CD14-positive monocyte (primary cell): ENCODE data around the gene AKR1D1. TPM values are rescaled to one million over a fixed set of nuclear protein-coding genes. Genes with fewer than 3 reads are reported as not detected.
"Not testable (repeated sequence)": the region's sequence is repeated elsewhere in the genome, so short reads cannot be mapped to it uniquely, and the experiment has no call there.

ENCODE experiments used
- DNase-seq, 3 donors: peaks; one replicate each; pipeline ENCODE4 v3.0.0-alpha.2; 2011 to 2022
- H2AFZ ChIP-seq: 2 replicates; pipeline ENCODE4 v1.6.0; 2012; ENCODE audit warnings: mild to moderate bottlenecking, low read depth, low read length, inconsistent platforms; ENCODE audit not compliant: insufficient read depth, poor library complexity, severe bottlenecking
- H3K27ac ChIP-seq, 2 donors: 1 replicate in 1 of 2; 2 replicates in 1 of 2; pipeline ENCODE4 v1.5.1; 2012 to 2013; ENCODE audit warnings: low read length in 2 of 2, control low read depth in 1 of 2, inconsistent platforms in 1 of 2, low read depth in 1 of 2, mild to moderate bottlenecking in 1 of 2
- H3K27me3 ChIP-seq, 2 donors: one replicate each; pipeline versions ENCODE4 v1.6.0 to v1.6.1; 2011 to 2013; ENCODE audit warnings: low read length in 2 of 2; ENCODE audit not compliant: control insufficient read depth in 2 of 2, insufficient read depth in 2 of 2
- H3K36me3 ChIP-seq, 2 donors: replicated peaks in 1 of 2; 1 replicate in 1 of 2; 2 replicates in 1 of 2; pipeline versions ENCODE4 v1.5.1 to v1.6.1; 2012 to 2013; ENCODE audit warnings: low read length in 2 of 2, control low read depth in 1 of 2, inconsistent platforms in 1 of 2, mild to moderate bottlenecking in 1 of 2; ENCODE audit not compliant: insufficient read depth in 2 of 2, control insufficient read depth in 1 of 2
- H3K4me1 ChIP-seq, 2 donors: 1 replicate in 1 of 2; 2 replicates in 1 of 2; pipeline versions ENCODE4 v1.5.1 to v1.6.1; 2012 to 2013; ENCODE audit warnings: low read length in 2 of 2, control low read depth in 1 of 2, inconsistent platforms in 1 of 2, mild to moderate bottlenecking in 1 of 2, moderate library complexity in 1 of 2; ENCODE audit not compliant: insufficient read depth in 2 of 2, control insufficient read depth in 1 of 2
- H3K4me2 ChIP-seq: replicated peaks from 2 replicates; pipeline ENCODE3; 2012; ENCODE audit warnings: low read length, moderate library complexity, mild to moderate bottlenecking; ENCODE audit not compliant: poor library complexity, severe bottlenecking; ENCODE audit errors: extremely low read depth
- H3K4me3 ChIP-seq, 3 experiments: fragments of 200-600 bp in 1 of 3; sonication (generic) in 1 of 3; replicated peaks in 1 of 3; 1 replicate in 2 of 3; 2 replicates in 1 of 3; pipeline ENCODE4 v1.5.1; 2011 to 2013; ENCODE audit warnings: low read length in 3 of 3, mild to moderate bottlenecking in 3 of 3, control low read depth in 2 of 3, low read depth in 2 of 3, inconsistent platforms in 1 of 3, moderate library complexity in 1 of 3
- H3K79me2 ChIP-seq: 2 replicates; pipeline ENCODE4 v1.6.0; 2012; ENCODE audit warnings: mild to moderate bottlenecking, control low read depth, inconsistent platforms, low read length, moderate library complexity; ENCODE audit not compliant: insufficient read depth
- H3K9ac ChIP-seq: 2 replicates; pipeline ENCODE4 v1.6.0; 2017; ENCODE audit warnings: low read length, mild to moderate bottlenecking; ENCODE audit not compliant: insufficient read depth, poor library complexity, severe bottlenecking
- H3K9me3 ChIP-seq, 2 donors: replicated peaks in 1 of 2; 1 replicate in 1 of 2; 2 replicates in 1 of 2; pipeline versions ENCODE4 v1.5.1 to v1.6.1; 2012 to 2013; ENCODE audit warnings: low read length in 2 of 2, control low read depth in 1 of 2; ENCODE audit not compliant: control insufficient read depth in 1 of 2, insufficient read depth in 1 of 2
- H4K20me1 ChIP-seq: 2 replicates; pipeline ENCODE4 v1.6.0; 2012; ENCODE audit warnings: mild to moderate bottlenecking, low read length, control low read depth, moderate library complexity; ENCODE audit not compliant: insufficient read depth
- H3K27ac Mint-ChIP-seq, 7 donors: one replicate each; pipeline ENCODE4 v1.8.0; 2020; ENCODE audit warnings: mild to moderate bottlenecking in 7 of 7, mixed read lengths in 7 of 7, moderate library complexity in 6 of 7, inconsistent platforms in 2 of 7
- H3K27me3 Mint-ChIP-seq, 3 donors: one replicate each; pipeline ENCODE4 v1.8.0; 2021 to 2022; ENCODE audit warnings: low read depth in 3 of 3, mild to moderate bottlenecking in 3 of 3, mixed read lengths in 3 of 3, moderate library complexity in 3 of 3, inconsistent platforms in 1 of 3
- H3K36me3 Mint-ChIP-seq, 2 donors: one replicate each; pipeline ENCODE4 v1.8.0; 2020; ENCODE audit warnings: mixed read lengths in 2 of 2, inconsistent platforms in 1 of 2, mild to moderate bottlenecking in 1 of 2
- H3K4me1 Mint-ChIP-seq: one replicate; pipeline ENCODE4 v1.8.0; 2020; ENCODE audit warnings: mild to moderate bottlenecking, mixed read lengths
- H3K4me3 Mint-ChIP-seq, 2 donors: one replicate each; pipeline ENCODE4 v1.8.0; 2020; ENCODE audit warnings: mild to moderate bottlenecking in 2 of 2, mixed read lengths in 2 of 2, moderate library complexity in 1 of 2
- H3K9me3 Mint-ChIP-seq, 7 donors: one replicate each; pipeline ENCODE4 v1.8.0; 2020 to 2022; ENCODE audit warnings: mixed read lengths in 7 of 7, mild to moderate bottlenecking in 6 of 7, moderate library complexity in 6 of 7, inconsistent platforms in 2 of 7
- WGBS: methylation state at CpG from one replicate; pipeline ENCODE4 v1.1.5; 2013; ENCODE audit warnings: missing lambda C conversion rate; ENCODE audit not compliant: insufficient coverage; 5-methylcytosine and 5-hydroxymethylcytosine counted together
- intact Hi-C, 2 donors: fragments of 100-400 bp; cut with micrococcal nuclease; formaldehyde crosslinking; loops; one replicate each; pipeline versions ENCODE4 v1.15.0 to v1.15.1; 2023
- polyA plus RNA-seq, 3 donors: library from polyadenylated mRNA; depleted of rRNA in 1 of 3; unstranded in 2 of 3; stranded (reverse) in 1 of 3; fragments of 300-500 nt in 2 of 3; fragments of >200 nt in 1 of 3; fragmentation: Illumina TruSeq in 2 of 3; gene quantifications; 1 replicate in 2 of 3; 2 replicates in 1 of 3; pipeline ENCODE4 v1.2.3, GENCODE V29; 2012 to 2021
- TF ChIP-seq, protein P1 (sequence below): fragments of 200-600 bp; IDR thresholded peaks from one replicate; pipeline ENCODE4 v1.8.0; 2022; ENCODE audit warnings: antibody characterized with exemption, mild to moderate bottlenecking

AKR1D1 gene
- polyA plus RNA-seq, 3 donors = not detected

DNA sequence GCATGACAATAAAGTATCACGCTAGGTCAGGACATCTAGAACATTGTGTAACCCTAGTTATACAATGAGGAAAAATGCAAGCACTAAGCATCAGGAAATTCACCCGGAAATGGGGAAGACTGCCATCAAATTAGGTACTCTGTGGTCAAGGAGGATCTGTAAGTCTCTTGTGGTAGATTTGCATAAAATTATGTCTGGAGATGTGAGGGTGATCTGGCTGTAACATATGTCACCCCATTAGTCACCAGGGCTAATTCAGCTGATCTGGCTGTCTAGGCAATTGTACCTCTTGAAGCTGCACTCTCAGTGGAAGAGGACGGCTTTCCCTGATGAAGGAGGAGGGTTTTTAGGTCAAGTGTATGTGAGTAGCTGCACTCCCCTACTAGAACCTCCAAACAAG, 14.8 kb downstream of the AKR1D1 start:
- Histone ChIP-seq H3K36me3 (no peaks in the 10 kb centered on the region), H2AFZ (no peak overlapping the region), H3K79me2 (no peaks in the 10 kb centered on the region), H3K9me3 (no peaks in the 10 kb centered on the region), H3K27ac (no peak overlapping the region), H4K20me1 (no peaks in the 10 kb centered on the region), H3K9ac (no peak overlapping the region), H3K4me1 (no peaks in the 10 kb centered on the region), H3K4me3 (no peak overlapping the region), H3K27me3 (no peaks in the 10 kb centered on the region), H3K4me2 (no peak overlapping the region)
- H3K4me1 Mint-ChIP-seq = peaks cover 5% of the 10 kb centered on the region
- H3K4me3 Mint-ChIP-seq = no peak overlapping the region
- peaks cover 0 to 3% (median 2%) of the 10 kb centered on the region in 3 donors for H3K27me3 Mint-ChIP-seq
- intact Hi-C loops = no loop called here
- 33% methylated on average over 1 of the region's 3 CpGs for WGBS
- no peak overlapping the region for H3K27ac Mint-ChIP-seq
- TF ChIP-seq, protein P1, sequence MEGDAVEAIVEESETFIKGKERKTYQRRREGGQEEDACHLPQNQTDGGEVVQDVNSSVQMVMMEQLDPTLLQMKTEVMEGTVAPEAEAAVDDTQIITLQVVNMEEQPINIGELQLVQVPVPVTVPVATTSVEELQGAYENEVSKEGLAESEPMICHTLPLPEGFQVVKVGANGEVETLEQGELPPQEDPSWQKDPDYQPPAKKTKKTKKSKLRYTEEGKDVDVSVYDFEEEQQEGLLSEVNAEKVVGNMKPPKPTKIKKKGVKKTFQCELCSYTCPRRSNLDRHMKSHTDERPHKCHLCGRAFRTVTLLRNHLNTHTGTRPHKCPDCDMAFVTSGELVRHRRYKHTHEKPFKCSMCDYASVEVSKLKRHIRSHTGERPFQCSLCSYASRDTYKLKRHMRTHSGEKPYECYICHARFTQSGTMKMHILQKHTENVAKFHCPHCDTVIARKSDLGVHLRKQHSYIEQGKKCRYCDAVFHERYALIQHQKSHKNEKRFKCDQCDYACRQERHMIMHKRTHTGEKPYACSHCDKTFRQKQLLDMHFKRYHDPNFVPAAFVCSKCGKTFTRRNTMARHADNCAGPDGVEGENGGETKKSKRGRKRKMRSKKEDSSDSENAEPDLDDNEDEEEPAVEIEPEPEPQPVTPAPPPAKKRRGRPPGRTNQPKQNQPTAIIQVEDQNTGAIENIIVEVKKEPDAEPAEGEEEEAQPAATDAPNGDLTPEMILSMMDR = no peak
- peak in 2 of 3 donors; percentile 9 to 31 for DNase-seq
- H3K36me3 Mint-ChIP-seq = no peaks in the 10 kb centered on the region
- peaks cover 0 to 3% (median 0%) of the 10 kb centered on the region in 7 donors for H3K9me3 Mint-ChIP-seq

DNA sequence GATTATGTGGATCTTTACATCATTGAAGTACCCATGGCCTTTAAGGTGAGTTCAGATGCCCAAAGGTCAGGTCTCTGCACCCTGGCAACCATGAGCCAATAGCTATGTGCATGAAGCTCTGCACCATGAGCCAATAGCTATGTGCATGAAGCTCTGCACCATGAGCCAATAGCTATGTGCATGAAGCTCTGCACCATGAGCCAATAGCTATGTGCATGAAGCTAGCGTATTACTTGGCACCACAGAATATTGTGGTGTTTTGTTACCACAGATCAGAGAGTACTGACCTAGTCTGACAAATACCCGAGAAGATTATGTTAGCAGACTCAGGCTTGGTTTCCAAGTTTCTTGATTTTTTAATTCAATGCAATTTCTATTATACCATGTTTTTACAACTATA, 15.6 kb downstream of the AKR1D1 start:
- H3K4me3 ChIP-seq, H3K4me1 Mint-ChIP-seq, H3K27me3 Mint-ChIP-seq, H3K4me3 Mint-ChIP-seq, intact Hi-C loops, H3K27ac Mint-ChIP-seq, H3K9ac ChIP-seq, H3K79me2 ChIP-seq, H3K4me2 ChIP-seq, H3K9me3 ChIP-seq, H3K36me3 Mint-ChIP-seq, H3K27ac ChIP-seq, H2AFZ ChIP-seq, DNase-seq, H3K4me1 ChIP-seq, H3K9me3 Mint-ChIP-seq, H4K20me1 ChIP-seq, H3K27me3 ChIP-seq, H3K36me3 ChIP-seq: not testable (repeated sequence)
- 93% methylated on average over 2 of the region's 2 CpGs for WGBS
